Esophagus muscularis mucosa (tissue), 2 donors: ENCODE results near the gene RRP15.

Experiments used
- POLR2A ChIP-seq: fragments of 450-650 bp; IDR thresholded peaks from one replicate; pipeline ENCODE4 v1.6.1; 2017; ENCODE audit warnings: antibody characterized with exemption, moderate library complexity, mild to moderate bottlenecking, low read depth
- POLR2AphosphoS5 ChIP-seq, 2 donors: sonication (generic); formaldehyde crosslinking; IDR thresholded peaks; one replicate each; pipeline ENCODE4 v1.6.1; 2017; ENCODE audit warnings: antibody characterized with exemption in 2 of 2

DNA sequence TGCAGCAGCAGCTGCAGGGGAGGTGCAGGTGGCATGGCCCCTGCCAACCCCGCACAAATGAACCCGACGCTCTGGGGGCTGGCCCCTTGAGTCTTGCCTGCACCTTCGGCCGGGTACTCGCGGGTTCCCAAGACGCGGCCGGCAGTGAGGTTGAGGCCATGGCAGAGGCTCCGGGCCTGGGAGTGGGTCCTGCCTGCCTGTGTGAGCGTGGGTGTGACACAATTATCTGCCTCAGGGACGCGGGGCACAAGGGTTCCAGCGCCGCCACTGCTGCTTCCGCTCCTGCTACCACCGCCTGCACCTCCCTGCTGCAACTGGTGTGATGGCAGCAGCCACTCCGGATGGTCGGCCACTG, 39.1 kb downstream of the RRP15 start:
- no peak for TF ChIP-seq POLR2AphosphoS5 (IDR thresholded peaks at IDR 0.05)
- TF ChIP-seq POLR2A, result no peak
